ENCODE results near the gene KIF16B. TPM values are rescaled to one million over a fixed set of nuclear protein-coding genes. Genes with fewer than 3 reads are reported as not detected.

The KIF16B gene
- total RNA-seq, 8 experiments from 2014 or later, result 4.5 to 11.7 (median 7.8) TPM

DNA sequence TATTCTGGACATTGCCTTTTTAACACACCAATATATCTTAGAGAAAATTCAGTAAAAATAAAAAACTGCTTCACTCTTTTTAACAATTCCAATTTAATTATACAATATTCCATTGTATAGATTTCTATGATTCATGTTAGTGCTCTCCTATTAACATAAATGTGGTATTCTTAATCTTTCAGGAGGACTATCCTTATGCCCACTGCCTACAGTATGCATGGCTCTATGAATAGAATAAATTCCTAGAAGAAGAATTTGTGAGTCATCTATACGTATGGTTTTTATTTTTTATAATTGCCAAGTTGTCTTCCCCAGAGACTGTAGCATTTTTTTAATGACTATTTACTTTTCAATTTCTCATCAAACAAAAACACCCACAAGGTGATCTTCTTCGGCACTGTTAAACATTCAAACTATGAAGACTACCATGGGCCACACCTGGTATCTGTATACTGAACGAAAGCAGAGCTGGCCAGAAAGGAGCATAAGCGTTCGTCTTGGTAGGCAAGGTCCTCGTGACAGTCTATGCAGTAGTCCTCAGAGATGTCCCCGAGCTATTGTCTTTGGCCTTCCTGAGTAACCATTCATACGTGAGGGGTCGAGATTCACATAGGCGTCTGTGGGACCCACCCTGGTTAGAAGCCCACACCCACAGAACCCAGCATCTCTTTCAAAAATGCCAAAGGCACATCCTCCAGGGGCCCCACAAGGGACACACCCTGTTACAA, 74.6 kb downstream of the KIF16B start:
- no peak overlapping the region for H3K27ac ChIP-seq
- no peak overlapping the region for H3K4me3 ChIP-seq
- in situ Hi-C loops (cut with MboI; ENCODE audit: low pct_unique_long_range_greater_than_20kb in 2 of 9, low sequenced_read_pairs in 9 of 9, unreplicated experiment in 9 of 9), result no loop called here
- WGBS, 10 experiments, result 0 to 100% (median 86%) methylated on average over 1 to 9 of the region's 10 CpGs; no CpG with 5 or more reads in 3 of the 10 experiments
- no peaks in the 10 kb centered on the region for H3K4me1 ChIP-seq (replicated peaks in 1 of 2)
- peak in 4 of 8 experiments; percentile 33 to 93 (median 74) for ATAC-seq (replicated peaks in 6 of 8)

DNA sequence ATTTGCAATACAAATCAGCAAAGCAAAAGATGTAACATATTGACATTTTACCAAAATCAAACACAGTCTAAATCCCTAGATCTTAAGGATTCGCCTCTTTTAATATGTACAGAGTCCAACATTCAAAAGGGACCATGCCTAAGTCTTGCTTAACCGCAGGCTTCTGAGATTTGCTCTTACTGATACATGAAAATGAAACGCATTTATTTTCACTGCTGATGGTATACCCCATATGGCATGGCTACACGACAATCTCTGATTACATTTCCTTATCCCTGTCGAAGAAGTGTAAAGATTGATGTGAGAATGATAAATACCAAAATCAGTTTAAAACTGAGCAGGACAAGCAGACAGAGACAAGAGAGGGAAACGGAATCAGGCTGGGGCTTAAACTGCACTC, 75.4 kb downstream of the KIF16B start:
- in situ Hi-C loops (cut with MboI; ENCODE audit: low pct_unique_long_range_greater_than_20kb in 2 of 9, low sequenced_read_pairs in 9 of 9, unreplicated experiment in 9 of 9), result no loop called here
- WGBS, 10 experiments, result 0 to 100% (median 86%) methylated on average over 3 to 6 of the region's 6 CpGs; no CpG with 5 or more reads in 1 of the 10 experiments

DNA sequence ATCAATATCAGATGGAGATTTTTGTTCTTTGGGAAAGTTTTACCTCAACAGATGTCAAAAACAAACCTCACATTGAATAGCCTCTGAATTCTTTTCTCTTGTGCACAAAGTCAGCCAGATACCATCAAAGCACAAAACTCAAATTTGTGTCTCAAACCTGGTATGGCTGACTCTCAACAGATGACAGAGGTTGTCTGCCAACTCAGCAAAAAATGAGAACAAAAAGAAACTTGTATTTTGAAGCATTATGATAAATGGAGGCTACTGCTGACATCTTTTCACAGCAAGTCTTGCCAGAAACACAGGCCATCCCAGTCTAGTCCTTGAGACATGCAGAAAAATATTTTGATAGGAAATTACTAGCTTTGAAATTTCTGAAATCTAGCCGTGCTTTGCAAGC, 79.8 kb downstream of the KIF16B start:
- no peak for ATAC-seq (replicated peaks in 6 of 8)
- no peak overlapping the region for H3K27ac ChIP-seq
- WGBS, 10 experiments, result 91 to 100% (median 100%) methylated on average over 1 of the region's 1 CpG; no CpG with 5 or more reads in 2 of the 10 experiments
- peaks cover 0 to 4% of the 10 kb centered on the region in 2 donors for H3K4me1 ChIP-seq (replicated peaks in 1 of 2)
- in situ Hi-C loops (cut with MboI; ENCODE audit: low pct_unique_long_range_greater_than_20kb in 2 of 9, low sequenced_read_pairs in 9 of 9, unreplicated experiment in 9 of 9), result no loop called here
- H3K4me3 ChIP-seq, result no peak overlapping the region

More for the DNA sequence above, 75.4 kb downstream of the KIF16B start:
- peak in 3 of 8 experiments; percentile 11 to 38 (median 19) for ATAC-seq (replicated peaks in 6 of 8)
- Histone ChIP-seq H3K4me3 (no peak overlapping the region), H3K27ac (no peak overlapping the region), H3K4me1 (replicated peaks in 1 of 2) (no peaks in the 10 kb centered on the region)

DNA sequence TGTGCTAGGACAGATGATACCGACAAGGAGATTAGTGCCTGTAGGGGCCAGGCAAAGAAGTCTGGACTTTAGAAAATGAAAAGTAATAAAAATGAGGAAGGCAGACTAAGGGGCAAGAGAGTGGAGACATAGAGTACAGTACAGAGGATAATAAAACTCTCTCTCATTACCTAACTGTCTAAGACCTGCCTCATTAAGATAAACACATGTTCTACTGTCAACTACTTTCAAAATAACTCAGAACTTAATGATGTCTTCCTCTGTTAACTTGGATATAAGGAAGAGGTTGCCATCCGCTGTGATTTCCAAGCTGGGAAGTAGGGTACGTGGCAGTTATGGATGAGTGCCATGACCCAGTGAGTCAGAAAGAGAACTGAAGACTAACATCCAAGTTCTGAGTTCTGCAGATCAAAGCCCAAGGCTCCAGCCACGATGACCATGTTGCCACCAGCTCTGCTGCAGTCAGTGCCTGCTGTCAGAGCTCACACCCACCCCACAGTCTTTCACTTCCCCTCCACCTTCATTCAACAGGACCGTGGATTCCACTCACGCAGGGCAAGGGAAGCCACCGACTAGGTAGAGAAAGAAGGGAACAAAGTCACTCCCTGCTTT, 81.8 kb downstream of the KIF16B start:
- peak in 1 of 8 experiments; percentile 65 for ATAC-seq (replicated peaks in 6 of 8)
- 43 to 100% (median 96%) methylated on average over 1 to 5 of the region's 7 CpGs for WGBS, 10 experiments
- no peak overlapping the region for H3K4me3 ChIP-seq
- no peak overlapping the region for H3K27ac ChIP-seq
- in situ Hi-C loops (cut with MboI; ENCODE audit: low pct_unique_long_range_greater_than_20kb in 2 of 9, low sequenced_read_pairs in 9 of 9, unreplicated experiment in 9 of 9), result no loop called here
- H3K4me1 ChIP-seq (replicated peaks in 1 of 2), result peaks cover 0 to 11% of the 10 kb centered on the region in 2 donors

DNA sequence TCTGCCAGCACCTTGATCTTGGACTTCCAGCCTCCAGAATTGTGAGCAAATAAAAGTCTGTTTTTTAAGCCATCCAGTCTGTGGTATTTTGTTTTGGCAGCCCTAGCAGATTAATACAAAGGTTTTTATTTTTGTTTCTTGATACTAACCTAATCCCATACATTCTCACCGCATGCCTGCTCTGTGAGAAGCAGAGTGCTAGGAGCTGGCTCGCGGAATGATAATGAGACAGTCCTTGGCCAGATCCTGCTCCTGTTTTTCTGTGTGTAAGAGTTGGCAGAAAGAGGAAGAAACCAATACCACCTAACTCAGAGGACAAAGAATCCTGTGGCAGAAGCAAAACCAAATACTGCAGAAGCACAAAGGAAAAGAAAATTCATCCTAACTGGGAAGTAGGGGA, 82.6 kb downstream of the KIF16B start:
- no peak for ATAC-seq (replicated peaks in 6 of 8)
- in situ Hi-C loops (cut with MboI; ENCODE audit: low pct_unique_long_range_greater_than_20kb in 2 of 9, low sequenced_read_pairs in 9 of 9, unreplicated experiment in 9 of 9), result no loop called here
- WGBS, 10 experiments, result 77 to 100% (median 93%) methylated on average over 2 to 3 of the region's 3 CpGs; no CpG with 5 or more reads in 2 of the 10 experiments
- Histone ChIP-seq H3K27ac (no peak overlapping the region), H3K4me3 (no peak overlapping the region), H3K4me1 (replicated peaks in 1 of 2) (peaks cover 0 to 11% of the 10 kb centered on the region in 2 donors)

DNA sequence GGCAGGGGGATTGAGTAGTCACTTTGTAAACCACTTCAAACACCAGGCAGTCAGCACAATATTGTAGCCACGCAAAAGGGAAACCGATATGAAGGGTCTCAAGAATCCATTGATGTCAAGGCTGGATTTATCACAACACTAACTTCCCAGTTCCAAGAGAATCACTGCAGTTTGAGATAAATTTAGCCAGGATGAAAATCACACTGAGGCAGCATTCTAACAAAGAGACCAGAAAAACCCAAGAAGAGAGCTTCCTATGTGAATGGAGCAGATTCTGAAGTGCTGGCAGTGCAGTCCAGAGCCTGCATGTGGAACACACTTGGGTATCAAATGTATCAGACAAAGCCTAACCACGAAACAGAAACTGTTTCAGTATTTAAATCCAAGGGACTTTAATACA, 84.6 kb downstream of the KIF16B start:
- Histone ChIP-seq H3K4me3 (no peak overlapping the region), H3K27ac (no peak overlapping the region), H3K4me1 (replicated peaks in 1 of 2) (peaks cover 0 to 11% of the 10 kb centered on the region in 2 donors)
- ATAC-seq (replicated peaks in 6 of 8), result no peak
- 50 to 100% (median 94%) methylated on average over 1 to 3 of the region's 3 CpGs; no CpG with 5 or more reads in 2 of the 10 experiments for WGBS, 10 experiments
- in situ Hi-C loops (cut with MboI; ENCODE audit: low pct_unique_long_range_greater_than_20kb in 2 of 9, low sequenced_read_pairs in 9 of 9, unreplicated experiment in 9 of 9), result no loop called here

DNA sequence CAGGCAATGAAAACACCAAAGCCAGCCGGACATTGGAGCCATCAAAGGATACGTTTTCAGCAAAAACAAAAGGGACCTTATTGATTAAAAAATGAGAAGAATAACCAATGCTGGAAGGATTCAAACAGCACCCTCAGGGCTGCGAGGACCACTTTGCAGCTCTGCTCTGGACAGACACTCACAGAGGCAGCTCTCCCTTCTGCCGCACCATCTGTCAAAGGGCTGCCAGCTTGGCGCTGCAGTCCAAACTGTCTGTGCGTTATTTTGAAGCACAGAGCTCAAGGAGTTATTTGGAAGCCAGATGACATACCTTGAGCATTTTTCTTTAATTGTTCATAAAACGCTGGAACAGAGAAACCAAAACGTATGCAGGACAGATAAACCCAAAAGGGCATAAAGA, 85.2 kb downstream of the KIF16B start:
- in situ Hi-C loops (cut with MboI; ENCODE audit: low pct_unique_long_range_greater_than_20kb in 2 of 9, low sequenced_read_pairs in 9 of 9, unreplicated experiment in 9 of 9), result no loop called here
- WGBS, 10 experiments, result 51 to 94% (median 87%) methylated on average over 1 to 8 of the region's 8 CpGs; no CpG with 5 or more reads in 1 of the 10 experiments
- Histone ChIP-seq H3K4me1 (replicated peaks in 1 of 2) (peaks cover 0 to 11% of the 10 kb centered on the region in 2 donors), H3K27ac (no peak overlapping the region), H3K4me3 (no peak overlapping the region)
- ATAC-seq (replicated peaks in 6 of 8), result peak in 3 of 8 experiments; percentile 41 to 47 (median 43)

DNA sequence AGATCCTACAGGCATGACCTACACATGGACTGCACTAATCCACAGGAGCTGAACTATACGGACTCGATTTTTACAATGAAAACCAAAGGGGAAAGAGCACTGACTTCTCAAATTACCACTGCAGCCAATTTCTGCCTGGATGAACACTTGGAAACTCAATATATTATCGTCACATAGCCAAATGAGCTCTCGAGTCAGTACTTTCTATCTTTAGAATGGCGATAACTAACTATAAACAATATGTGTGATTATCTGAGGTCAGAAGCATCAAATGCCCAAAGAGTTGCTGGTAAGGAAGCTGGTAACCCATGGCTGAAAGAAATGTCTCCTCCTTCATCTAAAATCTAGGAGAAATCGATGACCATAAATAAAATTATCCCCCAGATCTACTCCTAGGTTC, 86.7 kb downstream of the KIF16B start:
- Histone ChIP-seq H3K4me3 (no peak overlapping the region), H3K4me1 (replicated peaks in 1 of 2) (peaks cover 0 to 11% of the 10 kb centered on the region in 2 donors), H3K27ac (no peak overlapping the region)
- no peak for ATAC-seq (replicated peaks in 6 of 8)
- 77 to 100% (median 88%) methylated on average over 2 to 6 of the region's 6 CpGs for WGBS, 10 experiments
- in situ Hi-C loops (cut with MboI; ENCODE audit: low pct_unique_long_range_greater_than_20kb in 2 of 9, low sequenced_read_pairs in 9 of 9, unreplicated experiment in 9 of 9), result no loop called here

DNA sequence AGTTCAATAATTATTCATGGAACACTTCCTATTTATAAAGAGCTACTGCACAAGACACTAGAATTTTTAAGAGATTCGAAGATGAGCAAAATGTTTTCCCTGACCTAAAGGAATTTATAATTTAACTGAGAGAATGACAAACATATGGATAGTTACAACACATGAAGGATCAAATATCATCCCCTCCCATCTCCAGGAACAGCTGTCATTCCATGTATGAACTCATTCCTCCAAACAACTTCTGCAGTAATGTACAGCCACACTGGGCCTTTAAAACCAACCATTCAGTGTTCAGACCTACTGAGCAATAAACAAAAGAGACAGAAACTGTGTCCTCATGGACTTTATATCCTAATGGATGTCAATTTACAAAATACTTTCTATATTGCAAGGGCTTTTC, 87.8 kb downstream of the KIF16B start:
- in situ Hi-C loops (cut with MboI; ENCODE audit: low pct_unique_long_range_greater_than_20kb in 2 of 9, low sequenced_read_pairs in 9 of 9, unreplicated experiment in 9 of 9), result no loop called here
- peak in 3 of 8 experiments; percentile 57 to 88 (median 81) for ATAC-seq (replicated peaks in 6 of 8)
- 0 to 100% (median 51%) methylated on average over 1 of the region's 1 CpG; no CpG with 5 or more reads in 2 of the 10 experiments for WGBS, 10 experiments
- no peak overlapping the region for H3K27ac ChIP-seq
- peaks cover 0 to 11% of the 10 kb centered on the region in 2 donors for H3K4me1 ChIP-seq (replicated peaks in 1 of 2)
- H3K4me3 ChIP-seq, result no peak overlapping the region

DNA sequence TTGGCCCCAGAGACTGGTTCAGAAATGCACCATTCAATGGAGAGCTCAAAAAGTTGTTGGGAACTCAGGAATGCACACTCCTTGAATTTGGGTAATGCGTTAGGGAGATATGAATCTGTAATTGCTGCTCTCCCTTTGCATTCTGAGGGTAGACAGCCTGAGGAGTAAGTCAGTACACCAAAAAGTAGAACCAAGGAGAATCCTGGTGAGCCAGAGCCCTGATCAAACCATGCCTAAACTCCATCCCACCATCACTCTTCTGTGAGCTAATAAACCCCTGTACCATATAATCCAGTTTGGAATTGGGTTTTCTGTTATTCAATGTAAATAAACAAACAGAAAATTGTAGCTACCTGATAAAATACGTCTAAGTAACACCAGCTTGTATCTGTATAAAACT, 90.2 kb downstream of the KIF16B start:
- in situ Hi-C loops (cut with MboI; ENCODE audit: low pct_unique_long_range_greater_than_20kb in 2 of 9, low sequenced_read_pairs in 9 of 9, unreplicated experiment in 9 of 9), result no loop called here
- 43 to 100% (median 95%) methylated on average over 1 to 2 of the region's 2 CpGs; no CpG with 5 or more reads in 1 of the 10 experiments for WGBS, 10 experiments
- no peak for ATAC-seq (replicated peaks in 6 of 8)
- H3K4me1 ChIP-seq (replicated peaks in 1 of 2), result peaks cover 0 to 3% of the 10 kb centered on the region in 2 donors
- no peak overlapping the region for H3K27ac ChIP-seq
- H3K4me3 ChIP-seq, result no peak overlapping the region

DNA sequence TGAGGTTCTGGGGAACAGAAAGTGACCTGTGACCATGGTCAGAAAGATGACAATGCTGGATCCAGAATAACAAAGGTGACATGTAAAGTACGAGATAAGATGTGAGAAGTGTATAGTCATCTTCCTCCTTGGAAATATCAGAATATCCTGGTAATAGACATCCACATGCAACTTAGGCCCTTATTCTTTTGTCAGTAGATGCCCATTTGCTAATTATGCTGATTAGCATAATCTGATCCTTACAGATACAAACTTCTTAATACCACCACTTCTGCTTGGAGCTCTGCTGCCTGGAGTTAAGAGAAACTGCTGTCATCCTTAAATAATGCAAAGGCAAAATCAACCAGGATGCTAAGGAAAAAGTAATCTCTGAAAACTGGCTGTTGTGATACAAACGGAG, 91.3 kb downstream of the KIF16B start:
- in situ Hi-C loops (cut with MboI; ENCODE audit: low pct_unique_long_range_greater_than_20kb in 2 of 9, low sequenced_read_pairs in 9 of 9, unreplicated experiment in 9 of 9), result no loop called here
- WGBS, 10 experiments, result 60 to 100% (median 83%) methylated on average over 1 to 2 of the region's 2 CpGs; no CpG with 5 or more reads in 2 of the 10 experiments
- peak in 1 of 8 experiments; percentile 12 for ATAC-seq (replicated peaks in 6 of 8)

DNA sequence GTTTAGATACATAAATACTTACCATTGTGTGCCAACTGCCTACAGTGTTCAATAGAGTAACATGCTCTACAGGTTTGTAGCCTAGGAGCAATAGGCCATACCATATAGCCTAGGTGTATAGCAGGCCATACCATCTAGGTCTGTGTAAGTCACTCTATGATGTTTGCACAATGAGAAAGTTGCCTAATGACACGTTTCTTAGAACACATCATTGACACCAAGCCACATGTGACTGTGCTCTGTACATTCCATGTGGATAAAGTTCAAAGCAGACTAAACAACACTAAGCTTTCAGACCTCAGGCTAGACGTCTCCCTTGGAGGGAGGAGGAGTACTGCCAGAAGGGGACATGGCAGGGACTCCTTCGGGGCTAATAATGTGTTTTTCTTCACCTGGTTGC, 93.6 kb downstream of the KIF16B start:
- no peak for ATAC-seq (replicated peaks in 6 of 8)
- 55 to 100% (median 63%) methylated on average over 1 to 2 of the region's 3 CpGs; no CpG with 5 or more reads in 4 of the 10 experiments for WGBS, 10 experiments
- H3K4me1 ChIP-seq (replicated peaks in 1 of 2), result no peaks in the 10 kb centered on the region
- in situ Hi-C loops (cut with MboI; ENCODE audit: low pct_unique_long_range_greater_than_20kb in 2 of 9, low sequenced_read_pairs in 9 of 9, unreplicated experiment in 9 of 9), result no loop called here
- H3K27ac ChIP-seq, result no peak overlapping the region
- no peak overlapping the region for H3K4me3 ChIP-seq

More for the DNA sequence above, 91.3 kb downstream of the KIF16B start:
- no peaks in the 10 kb centered on the region for H3K4me1 ChIP-seq (replicated peaks in 1 of 2)
- H3K4me3 ChIP-seq, result no peak overlapping the region
- H3K27ac ChIP-seq, result no peak overlapping the region

DNA sequence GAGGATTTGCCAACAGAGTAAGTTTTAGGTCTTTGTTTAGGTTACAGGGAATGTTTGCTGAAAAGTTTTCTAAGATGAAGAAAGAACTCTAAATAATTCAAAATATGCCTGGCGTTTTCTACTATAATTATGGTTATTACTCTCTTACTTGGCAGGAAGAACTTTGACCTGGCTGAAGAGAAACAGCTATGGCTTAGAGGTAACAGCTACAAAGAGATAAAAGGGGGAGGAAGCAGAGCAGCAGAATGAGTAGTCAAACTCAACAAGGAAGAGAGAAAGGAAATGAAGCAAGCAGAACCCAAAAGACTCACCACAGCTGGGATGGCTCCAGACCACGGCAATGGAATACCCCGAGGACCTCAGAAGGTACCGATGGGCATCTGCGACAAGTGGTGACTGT, 95.6 kb downstream of the KIF16B start:
- ATAC-seq (replicated peaks in 6 of 8), result no peak
- H3K4me3 ChIP-seq, result no peak overlapping the region
- H3K4me1 ChIP-seq (replicated peaks in 1 of 2), result no peaks in the 10 kb centered on the region
- no peak overlapping the region for H3K27ac ChIP-seq
- 0 to 90% (median 82%) methylated on average over 1 to 5 of the region's 5 CpGs for WGBS, 10 experiments
- in situ Hi-C loops (cut with MboI; ENCODE audit: low pct_unique_long_range_greater_than_20kb in 2 of 9, low sequenced_read_pairs in 9 of 9, unreplicated experiment in 9 of 9), result no loop called here
